ENCODE results near the gene NPPA. TPM values are rescaled to one million over a fixed set of nuclear protein-coding genes. Genes with fewer than 3 reads are reported as not detected.
A peak's percentile ranks its signal among the peaks of the same experiment; 100 is the strongest.

Gene NPPA
- total RNA-seq, 1 donor from 2014 or later, result 1,100 TPM

- Histone ChIP-seq H3K4me1 (peaks cover 38% of the 10 kb centered on the region), H3K4me3 (no peak overlapping the region), H3K27me3 (ENCODE audit: low read depth) (no peaks in the 10 kb centered on the region), H3K36me3 (no peaks in the 10 kb centered on the region), H3K27ac (replicated peaks) (peak overlapping the region; percentile 91), H3K9me3 (replicated peaks) (no peaks in the 10 kb centered on the region)
- intact Hi-C loops (cut with micrococcal nuclease), result no loop called here
- no peak for TF ChIP-seq CTCF (IDR thresholded peaks at IDR 0.05; ENCODE audit: borderline replicate concordance)
- no peak for DNase-seq
Observed at GRCh38 chr1:11873395-11874257, 26.0 kb upstream of the NPPA start.

GRCh38 chr1:11872545-11872944 lies 25.0 kb upstream of the NPPA start:
- peaks cover 32% of the 10 kb centered on the region for H3K4me1 ChIP-seq
- no peaks in the 10 kb centered on the region for H3K9me3 ChIP-seq (replicated peaks)
- no peaks in the 10 kb centered on the region for H3K36me3 ChIP-seq
- intact Hi-C loops (cut with micrococcal nuclease), result no loop called here
- peak overlapping the region; percentile 91 for H3K27ac ChIP-seq (replicated peaks)
- no peak for TF ChIP-seq CTCF (IDR thresholded peaks at IDR 0.05; ENCODE audit: borderline replicate concordance)
- no peak for DNase-seq
- no peaks in the 10 kb centered on the region for H3K27me3 ChIP-seq (ENCODE audit: low read depth)
- H3K4me3 ChIP-seq, result no peak overlapping the region

GRCh38 chr1:11869650-11870207 lies 22.1 kb upstream of the NPPA start:
- TF ChIP-seq CTCF (IDR thresholded peaks at IDR 0.05; ENCODE audit: borderline replicate concordance), result no peak
- DNase-seq, result no peak
- H3K27me3 ChIP-seq (ENCODE audit: low read depth), result no peaks in the 10 kb centered on the region
- no peaks in the 10 kb centered on the region for H3K9me3 ChIP-seq (replicated peaks)
- no peaks in the 10 kb centered on the region for H3K36me3 ChIP-seq
- no peak overlapping the region for H3K4me3 ChIP-seq
- no peak overlapping the region for H3K27ac ChIP-seq (replicated peaks)
- H3K4me1 ChIP-seq, result peaks cover 20% of the 10 kb centered on the region
- intact Hi-C loops (cut with micrococcal nuclease), result no loop called here

GRCh38 chr1:11869104-11869503 lies 21.5 kb upstream of the NPPA start:
- DNase-seq, result no peak
- Histone ChIP-seq H3K4me1 (peaks cover 13% of the 10 kb centered on the region), H3K27ac (replicated peaks) (no peak overlapping the region), H3K27me3 (ENCODE audit: low read depth) (no peaks in the 10 kb centered on the region), H3K4me3 (no peak overlapping the region), H3K9me3 (replicated peaks) (no peaks in the 10 kb centered on the region), H3K36me3 (no peaks in the 10 kb centered on the region)
- no peak for TF ChIP-seq CTCF (IDR thresholded peaks at IDR 0.05; ENCODE audit: borderline replicate concordance)
- intact Hi-C loops (cut with micrococcal nuclease), result no loop called here

- intact Hi-C loops (cut with micrococcal nuclease), result no loop called here
- no peaks in the 10 kb centered on the region for H3K36me3 ChIP-seq
- no peaks in the 10 kb centered on the region for H3K27me3 ChIP-seq (ENCODE audit: low read depth)
- H3K27ac ChIP-seq (replicated peaks), result no peak overlapping the region
- no peak overlapping the region for H3K4me3 ChIP-seq
- peaks cover 8% of the 10 kb centered on the region for H3K4me1 ChIP-seq
- DNase-seq, result no peak
- no peak for TF ChIP-seq CTCF (IDR thresholded peaks at IDR 0.05; ENCODE audit: borderline replicate concordance)
- no peaks in the 10 kb centered on the region for H3K9me3 ChIP-seq (replicated peaks)
Observed at GRCh38 chr1:11868331-11868980, 20.9 kb upstream of the NPPA start.

Data from left ventricle myocardium inferior (tissue), 1 donor.